Panc1 (cell line): ENCODE measurements around the gene SYT8. TPM values are rescaled to one million over a fixed set of nuclear protein-coding genes. Genes with fewer than 3 reads are reported as not detected.

Experiments used
- ATAC-seq: fragments of 200-7000 bp; cut with Tn5 transposase; 2 replicates; pipeline ENCODE4 v1.9.1; 2020; ENCODE audit warnings: mild to moderate bottlenecking, moderate library complexity
- Bru-seq: library from RNA; stranded (reverse); fragments of 400-500 nt; gene quantifications from one replicate; lab custom pipeline; 2021; lab: Mats Ljungman, UMichigan
- BruChase-seq, 2 experiments: library from RNA; stranded (reverse); fragments of 400-500 nt; gene quantifications; one replicate each; lab custom pipeline; 2021; lab: Mats Ljungman, UMichigan
- BruUV-seq: library from RNA; stranded (reverse); fragments of 400-500 nt; replicated peaks from 2 replicates; lab custom pipeline; 2021; lab: Mats Ljungman, UMichigan
- CTCF ChIA-PET: fragments of 300-600 bp; sonication (Branson Sonifier 250); formaldehyde crosslinking; loops from one replicate; lab custom pipeline; 2022; ENCODE audit warnings: antibody characterized with exemption; lab: Charles Lee
- POLR2A ChIA-PET: fragments of 300-600 bp; sonication (Branson Sonifier 250); formaldehyde crosslinking; loops from one replicate; lab custom pipeline; 2022; ENCODE audit warnings: antibody characterized with exemption; lab: Charles Lee
- DNase-seq: peaks from one replicate; pipeline ENCODE4 v3.0.0-alpha.2; 2010; ENCODE audit warnings: low read depth, low spot score
- H3K27ac ChIP-seq: 2 replicates; pipeline ENCODE4 v1.5.1; 2011; ENCODE audit warnings: mild to moderate bottlenecking, low read length, inconsistent platforms
- H3K27me3 ChIP-seq: fragments of 200-500 bp; sonication (Bioruptor generic); 2 replicates; pipeline ENCODE4 v1.6.0; 2014; ENCODE audit warnings: low read length, inconsistent platforms; ENCODE audit not compliant: control insufficient read depth, insufficient read depth
- H3K36me3 ChIP-seq: fragments of 200-500 bp; sonication (Bioruptor generic); 2 replicates; pipeline ENCODE4 v1.5.1; 2014; ENCODE audit warnings: inconsistent platforms, mild to moderate bottlenecking, low read length, moderate library complexity; ENCODE audit not compliant: control insufficient read depth, insufficient read depth
- H3K4me1 ChIP-seq: 2 replicates; pipeline ENCODE4 v1.5.1; 2011; ENCODE audit warnings: inconsistent platforms, mild to moderate bottlenecking, low read length, moderate library complexity; ENCODE audit not compliant: control insufficient read depth, insufficient read depth
- H3K4me3 ChIP-seq, 2 experiments: 2 replicates each; pipeline ENCODE4 v1.5.1; 2011 to 2012; ENCODE audit warnings: low read depth in 2 of 2, low read length in 2 of 2, mild to moderate bottlenecking in 2 of 2, inconsistent platforms in 1 of 2, moderate library complexity in 1 of 2
- H3K9me3 ChIP-seq: fragments of 200-500 bp; sonication (Bioruptor generic); 2 replicates; pipeline ENCODE4 v1.5.1; 2014; ENCODE audit warnings: low read depth, mild to moderate bottlenecking, inconsistent platforms, low read length, moderate library complexity; ENCODE audit not compliant: control insufficient read depth, insufficient read depth
- POLR2AphosphoS5 ChIP-seq: IDR thresholded peaks from 2 replicates; pipeline ENCODE4 v1.6.1; 2012; ENCODE audit warnings: mild to moderate bottlenecking, low read depth, low read length, moderate library complexity
- SIN3A ChIP-seq: IDR thresholded peaks from 2 replicates; pipeline ENCODE4 v1.6.1; 2012; ENCODE audit warnings: low read depth, mild to moderate bottlenecking, low read length, moderate library complexity, borderline replicate concordance; ENCODE audit not compliant: insufficient read depth
- TCF7L2 ChIP-seq: IDR thresholded peaks from 2 replicates; pipeline ENCODE4 v1.6.1; 2011; ENCODE audit warnings: mild to moderate bottlenecking, low read depth, low read length, inconsistent platforms
- in situ Hi-C: cut with HindIII; loops from 2 replicates; pipeline ENCODE4 v1.10.0; 2016; ENCODE audit warnings: low sequenced_read_pairs, low pct_unique_long_range_greater_than_20kb
- intact Hi-C: fragments of 100-400 bp; cut with micrococcal nuclease; formaldehyde crosslinking; loops from one replicate; pipeline ENCODE4 v1.10.0; 2022; ENCODE audit not compliant: unreplicated experiment
- long read RNA-seq: library from polyadenylated mRNA; unstranded; transcript quantifications from one replicate; pipeline ENCODE4 v2.0.0, GENCODE V29; 2021; ENCODE audit not compliant: unreplicated experiment
- polyA plus RNA-seq: library from polyadenylated mRNA; unstranded; fragments of >200 nt; gene quantifications from one replicate; pipeline ENCODE4 v1.2.1, GENCODE V29; 2012; ENCODE audit warnings: missing spikeins; ENCODE audit not compliant: insufficient read length
- total RNA-seq: library from RNA; stranded (reverse); gene quantifications from one replicate; pipeline ENCODE4 v1.2.1, GENCODE V29; 2021; ENCODE audit not compliant: unreplicated experiment
- TF ChIP-seq, protein P1 (sequence below): fragments of 450-650 bp; IDR thresholded peaks from 2 replicates; pipeline ENCODE4 v1.5.1; 2017; ENCODE audit warnings: mild to moderate bottlenecking
- TF ChIP-seq, protein P2 (sequence below), 2 experiments: IDR thresholded peaks; 2 replicates each; pipeline ENCODE4 v1.6.1; 2011 to 2012; ENCODE audit warnings: low read depth in 2 of 2, control low read depth in 1 of 2, low read length in 1 of 2, mild to moderate bottlenecking in 1 of 2, moderate library complexity in 1 of 2; ENCODE audit not compliant: insufficient read depth in 1 of 2

SYT8 gene, protein sequence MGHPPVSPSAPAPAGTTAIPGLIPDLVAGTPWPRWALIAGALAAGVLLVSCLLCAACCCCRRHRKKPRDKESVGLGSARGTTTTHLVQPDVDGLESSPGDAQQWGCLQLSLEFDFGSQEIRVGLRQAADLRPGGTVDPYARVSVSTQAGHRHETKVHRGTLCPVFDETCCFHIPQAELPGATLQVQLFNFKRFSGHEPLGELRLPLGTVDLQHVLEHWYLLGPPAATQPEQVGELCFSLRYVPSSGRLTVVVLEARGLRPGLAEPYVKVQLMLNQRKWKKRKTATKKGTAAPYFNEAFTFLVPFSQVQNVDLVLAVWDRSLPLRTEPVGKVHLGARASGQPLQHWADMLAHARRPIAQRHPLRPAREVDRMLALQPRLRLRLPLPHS
- 3.5 TPM for total RNA-seq
- polyA plus RNA-seq = 1.9 TPM
- Bru-seq, nascent RNA = percentile 25 among the genes with signal in this experiment
- BruChase-seq, experiment 1, labeled RNA remaining after a 2-hour chase = percentile 34 among the genes with signal in this experiment
- percentile 50 among the genes with signal in this experiment for BruChase-seq, experiment 2, labeled RNA remaining after a 6-hour chase
- long read RNA-seq, partial matches to known transcripts = 2 of 8 reads
- long read RNA-seq, other reads (novel, unspliced or antisense) = 6 of 8 reads

DNA sequence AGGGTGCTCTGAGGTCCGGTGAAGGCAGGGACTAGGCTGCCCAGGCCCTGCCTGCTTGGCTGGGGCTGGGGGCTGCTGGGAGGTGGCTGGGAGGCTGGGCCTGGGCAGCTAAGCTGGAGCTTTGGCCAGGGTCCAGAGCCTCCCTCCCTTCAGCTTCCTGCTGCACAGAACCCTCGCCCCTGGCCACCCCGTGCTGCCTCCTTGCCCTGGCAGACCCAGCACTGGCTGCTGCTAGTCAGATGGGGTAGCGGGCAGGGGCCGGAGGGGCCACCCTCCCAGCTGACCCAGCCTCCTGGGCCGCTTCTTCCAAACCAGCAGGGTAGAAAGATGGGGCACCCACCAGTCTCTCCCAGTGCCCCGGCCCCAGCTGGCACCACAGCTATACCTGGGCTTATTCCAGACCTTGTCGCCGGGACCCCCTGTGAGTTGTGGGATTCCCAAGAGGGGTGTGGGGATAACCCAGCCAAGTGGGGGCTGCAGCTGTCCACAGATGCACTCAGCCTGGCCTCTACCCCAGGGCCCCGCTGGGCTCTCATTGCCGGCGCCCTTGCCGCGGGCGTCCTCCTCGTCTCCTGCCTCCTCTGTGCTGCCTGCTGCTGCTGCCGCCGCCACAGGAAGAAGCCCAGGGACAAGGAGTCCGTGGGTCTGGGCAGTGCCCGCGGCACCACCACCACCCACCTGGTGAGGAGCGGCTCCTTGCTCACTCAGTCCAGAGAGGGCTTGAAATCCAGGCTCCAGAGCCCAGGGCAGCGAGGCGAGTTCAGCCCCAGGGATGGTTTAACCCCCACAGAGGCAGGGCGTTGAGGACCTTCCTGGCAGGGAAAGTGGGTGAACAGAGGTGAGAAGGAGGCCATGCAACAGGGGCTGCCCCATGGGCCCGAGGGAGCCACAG lies at the start of gene SYT8:
SYT8 (plus strand) TSS at position 212 of the 892 bp plus-strand sequence; CDS start at position 328, 116 bp downstream.
- no TSS peak for BruUV-seq
- H3K27me3 ChIP-seq = no peaks in the 10 kb centered on the region
- no peak for DNase-seq
- in situ Hi-C loops = no loop called here
- intact Hi-C loops = loop anchor here (5.0 kb wide), 1 partner anchor 73 kb away; the partner anchor contains the start of gene CTSD
- ATAC-seq = no peak
- ChIA-PET CTCF (interaction anchor here (0.7 to 7.7 kb wide), 7 partner anchors 31 to 182 kb away, joined by 3 to 168 read pairs (median 4); no protein-coding TSS in a partner anchor), POLR2A (no interaction called here)
- no peaks in the 10 kb centered on the region for H3K36me3 ChIP-seq
- peak within 1 kb of the TSS; percentile 99 for H3K27ac ChIP-seq
- no peak within 1 kb of the TSS for H3K4me3 ChIP-seq
- TF ChIP-seq POLR2AphosphoS5 = no peak
- TF ChIP-seq TCF7L2 = no peak
- no peaks in the 10 kb centered on the region for H3K9me3 ChIP-seq
- H3K4me1 ChIP-seq = peaks cover 64% of the 10 kb centered on the region

DNA sequence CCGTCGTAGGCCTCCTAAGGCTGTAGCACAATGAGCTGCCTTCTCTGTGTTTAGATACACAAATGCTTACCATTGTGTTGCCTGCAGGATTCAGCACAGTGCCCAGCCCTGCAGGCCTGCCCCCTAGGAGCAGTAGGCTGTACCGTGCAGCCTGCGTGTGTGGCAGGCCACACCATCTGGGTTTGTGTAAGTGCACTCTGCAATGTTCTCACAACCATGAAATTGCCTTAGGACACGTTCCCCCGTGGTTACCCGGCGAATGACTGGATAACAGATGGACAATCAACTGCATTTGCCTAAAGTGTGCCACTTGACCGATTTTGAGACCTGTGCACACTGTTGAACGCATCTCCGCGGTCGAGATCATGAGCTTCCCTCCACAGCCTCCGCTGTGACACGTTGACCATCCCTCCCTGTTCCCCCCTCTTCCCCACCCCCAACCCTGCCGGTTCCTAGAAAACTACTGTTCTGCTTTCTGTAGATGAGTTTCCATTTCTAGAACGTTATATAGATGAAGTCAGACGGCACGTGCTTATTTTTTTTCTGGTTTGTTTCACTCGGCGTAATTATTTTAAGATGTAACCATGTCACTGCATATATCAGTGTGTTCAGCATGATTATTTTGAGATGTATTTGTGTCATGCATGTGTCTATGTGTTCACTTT lies 48.9 kb upstream of the SYT8 start:
- in situ Hi-C loops (no loop called here), intact Hi-C loops (no loop called here)
- ATAC-seq (no peak), DNase-seq (no peak)
- Histone ChIP-seq H3K4me3 (no peak overlapping the region), H3K27ac (peak overlapping the region; percentile 2; the same call in 1 of the 2 replicates), H3K36me3 (no peaks in the 10 kb centered on the region), H3K4me1 (peaks cover 37% of the 10 kb centered on the region), H3K9me3 (no peaks in the 10 kb centered on the region), H3K27me3 (no peaks in the 10 kb centered on the region)
- CTCF ChIA-PET = interaction anchor here (0.7 to 1.6 kb wide), 6 partner anchors 31 to 330 kb away, joined by 4 to 14 read pairs (median 8); no protein-coding TSS in a partner anchor
- TF ChIP-seq, protein P1, sequence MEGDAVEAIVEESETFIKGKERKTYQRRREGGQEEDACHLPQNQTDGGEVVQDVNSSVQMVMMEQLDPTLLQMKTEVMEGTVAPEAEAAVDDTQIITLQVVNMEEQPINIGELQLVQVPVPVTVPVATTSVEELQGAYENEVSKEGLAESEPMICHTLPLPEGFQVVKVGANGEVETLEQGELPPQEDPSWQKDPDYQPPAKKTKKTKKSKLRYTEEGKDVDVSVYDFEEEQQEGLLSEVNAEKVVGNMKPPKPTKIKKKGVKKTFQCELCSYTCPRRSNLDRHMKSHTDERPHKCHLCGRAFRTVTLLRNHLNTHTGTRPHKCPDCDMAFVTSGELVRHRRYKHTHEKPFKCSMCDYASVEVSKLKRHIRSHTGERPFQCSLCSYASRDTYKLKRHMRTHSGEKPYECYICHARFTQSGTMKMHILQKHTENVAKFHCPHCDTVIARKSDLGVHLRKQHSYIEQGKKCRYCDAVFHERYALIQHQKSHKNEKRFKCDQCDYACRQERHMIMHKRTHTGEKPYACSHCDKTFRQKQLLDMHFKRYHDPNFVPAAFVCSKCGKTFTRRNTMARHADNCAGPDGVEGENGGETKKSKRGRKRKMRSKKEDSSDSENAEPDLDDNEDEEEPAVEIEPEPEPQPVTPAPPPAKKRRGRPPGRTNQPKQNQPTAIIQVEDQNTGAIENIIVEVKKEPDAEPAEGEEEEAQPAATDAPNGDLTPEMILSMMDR = no peak
- TF ChIP-seq TCF7L2 (no peak), SIN3A (no peak), POLR2AphosphoS5 (no peak)
- TF ChIP-seq, protein P2, sequence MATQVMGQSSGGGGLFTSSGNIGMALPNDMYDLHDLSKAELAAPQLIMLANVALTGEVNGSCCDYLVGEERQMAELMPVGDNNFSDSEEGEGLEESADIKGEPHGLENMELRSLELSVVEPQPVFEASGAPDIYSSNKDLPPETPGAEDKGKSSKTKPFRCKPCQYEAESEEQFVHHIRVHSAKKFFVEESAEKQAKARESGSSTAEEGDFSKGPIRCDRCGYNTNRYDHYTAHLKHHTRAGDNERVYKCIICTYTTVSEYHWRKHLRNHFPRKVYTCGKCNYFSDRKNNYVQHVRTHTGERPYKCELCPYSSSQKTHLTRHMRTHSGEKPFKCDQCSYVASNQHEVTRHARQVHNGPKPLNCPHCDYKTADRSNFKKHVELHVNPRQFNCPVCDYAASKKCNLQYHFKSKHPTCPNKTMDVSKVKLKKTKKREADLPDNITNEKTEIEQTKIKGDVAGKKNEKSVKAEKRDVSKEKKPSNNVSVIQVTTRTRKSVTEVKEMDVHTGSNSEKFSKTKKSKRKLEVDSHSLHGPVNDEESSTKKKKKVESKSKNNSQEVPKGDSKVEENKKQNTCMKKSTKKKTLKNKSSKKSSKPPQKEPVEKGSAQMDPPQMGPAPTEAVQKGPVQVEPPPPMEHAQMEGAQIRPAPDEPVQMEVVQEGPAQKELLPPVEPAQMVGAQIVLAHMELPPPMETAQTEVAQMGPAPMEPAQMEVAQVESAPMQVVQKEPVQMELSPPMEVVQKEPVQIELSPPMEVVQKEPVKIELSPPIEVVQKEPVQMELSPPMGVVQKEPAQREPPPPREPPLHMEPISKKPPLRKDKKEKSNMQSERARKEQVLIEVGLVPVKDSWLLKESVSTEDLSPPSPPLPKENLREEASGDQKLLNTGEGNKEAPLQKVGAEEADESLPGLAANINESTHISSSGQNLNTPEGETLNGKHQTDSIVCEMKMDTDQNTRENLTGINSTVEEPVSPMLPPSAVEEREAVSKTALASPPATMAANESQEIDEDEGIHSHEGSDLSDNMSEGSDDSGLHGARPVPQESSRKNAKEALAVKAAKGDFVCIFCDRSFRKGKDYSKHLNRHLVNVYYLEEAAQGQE (IDR thresholded peaks at IDR 0.05; ENCODE audit: insufficient read depth in 1 of 2, low read depth in 2 of 2, low read length in 1 of 2) = no peak
- no TSS peak for BruUV-seq
- POLR2A ChIA-PET = interaction anchor here (0.6 kb wide), 1 partner anchor 42 kb away, joined by 3 read pairs; no protein-coding TSS in a partner anchor
